DMS79 (cell line): ENCODE data around the gene SAPCD2.
"Not testable (repeated sequence)": the region's sequence is repeated elsewhere in the genome, so short reads cannot be mapped to it uniquely, and the experiment has no call there.

Source experiments
- DNase-seq: peaks from one replicate; lab custom pipeline; 2025; lab: John Stamatoyannopoulos, UW

Gene SAPCD2

DNA sequence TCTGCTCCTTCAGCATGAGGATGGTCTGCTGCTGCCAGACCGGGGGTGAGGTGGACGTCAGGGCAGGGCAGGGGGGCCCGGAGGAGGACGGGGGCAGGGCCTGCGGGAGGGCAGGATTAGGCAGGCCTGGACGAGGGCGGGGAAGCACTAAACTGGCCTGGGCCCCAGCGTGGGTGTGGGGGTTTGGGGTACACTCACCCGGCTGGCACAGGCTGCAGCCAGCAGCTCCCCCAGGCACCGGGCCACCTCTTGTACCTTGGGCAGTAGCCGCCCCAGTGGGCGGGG, 5.5 kb downstream of the SAPCD2 start:
- DNase-seq, result no peak

GRCh38 chr9:137064027-137064879, 6.1 kb downstream of the SAPCD2 start:
- DNase-seq, result no peak

DNA sequence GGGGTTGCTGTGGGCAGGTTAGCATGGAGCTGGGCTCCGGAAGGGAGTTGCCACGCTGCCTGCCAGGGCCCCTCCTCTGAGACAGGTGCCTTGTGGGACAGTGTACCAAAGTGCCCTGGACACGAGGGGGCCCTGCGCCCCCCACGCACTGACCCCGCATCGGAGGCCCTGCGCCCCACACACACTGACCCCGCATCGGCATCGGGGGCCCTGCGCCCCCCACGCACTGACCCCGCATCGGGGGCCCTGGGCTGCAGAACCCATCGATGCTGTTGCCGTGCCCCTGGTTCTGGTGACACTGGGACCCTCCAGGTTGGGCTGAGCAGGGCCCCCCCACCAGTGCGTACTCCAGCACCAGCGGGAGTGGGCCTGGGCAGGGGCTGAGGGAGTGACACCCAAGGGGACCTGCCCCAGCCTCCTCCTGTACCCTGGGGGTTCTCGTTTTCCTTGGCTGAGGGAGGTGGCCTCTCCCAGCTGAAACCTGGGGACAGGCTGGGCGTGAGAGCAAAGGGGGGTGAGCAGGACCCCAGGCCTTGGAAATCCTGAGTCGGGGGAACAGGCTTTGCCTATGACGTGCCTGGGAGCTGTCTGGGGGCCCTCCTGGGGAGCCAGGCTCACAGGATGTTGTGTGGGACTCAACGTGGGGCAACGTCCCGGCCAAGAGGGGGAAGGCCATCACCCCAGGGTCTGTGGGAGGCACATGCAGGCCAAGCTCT, 6.9 kb downstream of the SAPCD2 start:
- DNase-seq, result no peak

DNA sequence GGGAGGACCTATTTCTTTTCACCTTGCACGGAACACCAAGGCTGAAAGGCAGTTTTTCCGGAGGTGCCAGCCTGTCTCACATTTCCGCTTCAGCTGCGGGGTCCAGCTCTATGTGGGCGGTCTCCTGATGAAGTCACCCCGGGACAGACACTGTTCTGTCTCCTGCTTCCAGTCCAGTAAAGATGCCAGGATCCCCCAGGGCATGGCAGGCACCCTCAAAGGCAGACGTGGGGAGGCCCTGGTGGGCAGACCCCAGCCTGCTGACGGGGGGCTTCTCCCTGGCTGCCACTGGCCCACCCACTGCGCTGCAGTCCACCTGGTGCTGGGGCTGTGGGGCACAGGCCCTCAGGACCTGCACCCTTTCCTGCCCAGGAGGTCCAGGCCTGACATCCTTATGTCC, 7.6 kb downstream of the SAPCD2 start:
- DNase-seq, result not testable (repeated sequence)

- no peak for DNase-seq
Observed at GRCh38 chr9:137062384-137062783, 8.0 kb downstream of the SAPCD2 start.

DNA sequence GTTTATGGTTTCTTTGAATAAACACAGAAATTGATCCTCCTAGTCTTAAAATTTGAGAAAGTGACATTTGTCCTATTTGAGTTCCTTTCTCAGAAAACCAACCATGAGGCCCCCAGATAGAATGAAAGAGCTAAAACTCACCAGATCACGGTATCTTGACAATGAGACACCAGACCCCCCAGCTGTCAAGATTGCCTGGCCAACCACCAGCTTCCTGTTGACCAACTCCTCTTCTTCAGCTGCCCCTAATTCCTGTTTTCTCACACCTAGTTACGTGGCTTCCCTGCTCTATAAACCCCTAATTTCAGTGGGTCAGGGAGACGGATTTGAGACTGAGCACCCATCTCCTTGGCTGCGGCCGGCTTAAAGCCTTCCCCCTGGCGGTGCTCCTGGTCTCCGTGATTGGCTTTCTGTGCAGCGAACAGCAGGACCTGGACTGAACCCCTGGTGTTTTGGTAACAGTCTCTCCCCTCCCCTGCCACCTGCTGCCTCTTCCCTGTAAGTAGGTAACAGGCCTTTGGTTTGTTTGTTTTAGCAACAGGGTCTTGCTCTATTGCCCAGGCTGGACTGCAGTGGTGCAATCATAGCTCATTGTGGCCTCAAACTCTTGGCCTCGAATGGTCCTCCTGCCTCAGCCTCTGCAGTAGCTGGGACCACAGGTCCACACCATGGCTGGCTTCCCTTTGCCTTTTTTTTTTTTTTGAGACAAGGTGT, 11.7 kb downstream of the SAPCD2 start:
- no peak for DNase-seq

DNA sequence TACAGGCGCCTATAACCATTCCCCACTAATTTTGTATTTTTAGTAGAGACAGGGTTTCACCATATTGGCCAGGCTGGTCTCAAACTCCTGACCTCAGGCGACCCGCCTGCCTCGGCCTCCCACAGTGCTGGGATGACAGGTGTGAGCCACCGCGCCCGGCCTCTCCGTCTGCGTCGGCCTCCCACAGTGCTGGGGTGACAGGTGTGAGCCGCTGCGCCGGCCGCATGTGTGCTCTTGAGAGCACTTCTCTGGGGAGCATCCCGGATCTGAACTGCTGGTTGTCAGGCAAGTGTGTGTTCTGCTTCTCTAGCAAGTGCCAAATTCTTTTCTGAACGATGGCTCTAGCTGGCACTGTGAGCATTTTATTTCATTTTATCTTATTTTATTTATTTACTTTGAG, 12.8 kb downstream of the SAPCD2 start:
- peak; percentile 66 for DNase-seq

DNA sequence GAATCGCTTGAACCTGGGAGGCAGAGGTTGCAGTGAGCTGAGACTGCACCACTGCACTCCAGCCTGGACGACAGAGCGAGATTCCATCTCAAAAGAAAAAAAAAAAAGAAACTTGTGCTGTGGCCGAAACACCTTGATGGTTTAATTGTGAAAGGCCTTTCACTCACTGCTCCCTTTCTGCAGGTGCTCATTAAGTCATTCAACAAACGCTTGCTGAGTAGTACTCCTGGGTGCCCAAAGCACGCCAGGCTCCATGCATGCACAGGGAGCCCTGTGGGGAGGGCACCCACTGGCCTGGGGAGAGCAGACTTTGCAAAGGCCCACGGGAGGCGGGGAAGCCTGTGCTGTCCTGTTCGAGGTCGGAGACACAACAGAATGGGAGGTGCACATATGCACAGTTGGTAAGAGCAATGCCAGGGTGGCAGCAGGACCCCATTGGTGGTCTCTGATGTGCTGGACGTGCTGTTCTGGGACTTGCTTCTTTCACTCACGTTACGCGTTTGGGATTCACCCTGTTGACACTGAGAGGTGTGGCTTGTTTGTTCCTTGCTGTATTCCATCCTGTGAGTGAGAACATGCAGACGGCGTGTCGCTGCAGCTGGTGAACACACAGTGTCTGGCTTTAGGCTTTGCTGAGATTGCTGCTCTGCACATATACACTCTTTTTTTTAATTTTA, 13.5 kb downstream of the SAPCD2 start:
- no peak for DNase-seq

DNA sequence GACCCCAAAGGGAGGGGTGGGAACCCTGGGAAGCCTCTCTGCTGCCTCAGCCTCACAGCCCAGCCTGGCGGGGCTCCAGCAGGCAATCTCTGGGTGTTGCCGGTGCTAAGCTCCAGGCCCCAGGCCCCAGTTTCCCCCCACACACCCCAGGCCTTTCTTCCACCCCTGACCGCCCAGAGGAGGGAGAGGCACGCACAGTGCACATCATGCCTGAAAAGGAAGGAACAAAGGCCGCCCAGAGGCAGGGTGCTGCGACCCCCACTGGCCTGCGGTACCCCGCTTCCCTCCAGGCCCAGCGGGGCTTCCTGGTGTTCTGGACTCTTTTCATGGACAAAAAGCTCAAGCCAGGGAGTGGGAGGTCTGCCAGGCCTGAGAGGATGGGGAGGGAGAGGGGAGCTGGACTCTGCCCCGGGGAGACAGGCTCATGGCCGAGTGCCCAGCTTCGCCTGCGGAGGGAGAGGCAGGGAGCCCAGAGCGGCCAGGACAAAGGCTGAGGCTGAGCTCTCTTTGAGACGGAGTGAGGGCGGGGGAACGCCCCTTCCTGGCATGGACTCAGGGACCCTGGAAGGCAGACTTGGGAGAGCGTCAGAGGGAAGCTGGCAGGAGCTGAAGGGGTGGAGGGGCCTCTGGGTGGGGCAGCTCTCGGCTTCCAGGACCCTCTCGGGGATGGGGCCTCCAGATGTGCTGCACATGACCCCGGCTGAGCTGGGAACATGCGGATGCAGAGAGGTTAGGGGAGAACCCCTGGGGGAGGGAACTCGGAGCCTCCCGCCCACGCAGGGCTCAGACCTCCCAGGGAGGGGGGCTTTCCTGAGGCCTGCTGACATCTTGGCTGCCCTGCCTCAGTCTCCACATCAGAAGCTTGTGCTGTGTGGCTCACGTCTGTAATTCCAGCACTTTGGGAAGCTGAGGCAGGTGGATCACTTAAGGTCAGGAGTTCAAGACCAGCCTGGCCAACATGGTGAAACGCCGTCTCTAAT, 14.7 kb downstream of the SAPCD2 start:
- peak; percentile 74 for DNase-seq

DNA sequence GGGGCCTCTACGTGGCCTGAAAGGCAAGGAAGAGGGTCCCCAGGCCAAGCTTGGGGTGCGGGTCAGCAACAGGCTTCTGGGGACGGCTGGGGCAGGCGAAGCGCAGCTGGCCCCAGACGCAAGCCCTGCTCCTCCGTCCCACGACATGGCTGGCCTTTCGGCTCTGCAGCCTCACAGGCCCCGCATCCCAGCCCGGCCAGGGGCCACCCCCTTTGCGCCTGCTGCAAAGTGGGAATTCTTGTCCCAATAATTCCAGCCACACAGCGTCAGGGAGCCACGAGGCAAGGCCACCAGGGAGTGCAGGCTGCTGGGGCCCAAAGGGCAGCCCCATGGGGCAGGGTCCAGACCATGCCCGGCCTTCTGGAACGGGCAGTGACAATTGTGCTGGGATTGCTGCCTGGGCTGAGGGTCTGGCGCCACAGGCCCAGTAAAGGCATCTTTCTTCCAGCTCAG, 15.4 kb downstream of the SAPCD2 start:
- no peak for DNase-seq

DNA sequence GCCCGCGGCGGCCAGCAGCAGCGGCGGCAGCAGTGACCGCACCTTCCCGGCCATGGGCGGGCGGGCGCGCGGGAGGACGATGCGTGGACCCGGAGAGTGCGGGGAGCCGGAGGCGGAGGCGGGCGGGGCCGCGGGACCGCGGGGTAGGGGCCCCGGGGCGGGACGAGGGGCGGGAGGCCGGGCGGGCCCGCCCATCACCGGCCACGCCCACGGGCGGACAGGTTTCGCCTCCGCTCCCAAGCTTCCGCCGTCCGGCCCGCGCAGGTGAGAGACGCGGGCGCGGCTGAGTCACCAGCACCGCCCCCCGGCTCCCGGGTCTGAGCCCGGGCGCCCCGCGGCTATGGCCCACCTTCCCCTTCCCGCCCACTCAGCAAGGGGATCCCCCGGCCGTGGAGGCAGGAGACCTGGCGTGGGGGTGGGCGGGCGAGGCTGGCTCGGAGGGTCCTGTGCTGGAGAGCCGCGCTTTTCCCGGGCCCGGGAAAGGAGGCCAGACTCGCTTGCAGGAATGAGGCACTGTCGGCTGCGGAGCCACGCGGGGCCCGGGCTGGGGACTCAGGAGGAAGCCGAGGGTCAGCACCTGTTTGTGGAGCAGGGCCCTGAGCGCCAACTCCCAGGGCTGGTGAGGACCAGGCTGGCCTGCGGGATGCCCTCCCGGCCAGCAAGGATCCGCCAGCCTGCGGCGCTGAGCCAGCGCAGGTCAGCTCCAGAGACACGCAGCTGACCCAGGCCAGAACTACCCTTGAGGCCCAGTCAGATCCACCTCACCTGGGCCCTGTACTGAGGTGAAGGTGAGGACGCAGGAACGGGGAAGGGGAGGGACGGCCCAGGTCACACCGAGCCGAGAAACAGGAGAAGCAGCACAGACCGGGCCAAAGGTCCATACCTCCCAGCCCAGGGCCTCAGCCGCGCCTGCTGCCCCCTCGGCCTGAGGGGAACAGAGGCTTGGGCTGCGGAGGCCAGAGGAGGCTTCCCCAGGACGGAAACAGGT, 16.1 kb downstream of the SAPCD2 start, which contains the start of gene ENTPD2:
Gene ENTPD2, minus strand, starts transcription at position 118 of the 988 bp plus-strand sequence. Its CDS starts 64 bp downstream, at position 54.
- no peak for DNase-seq

DNA sequence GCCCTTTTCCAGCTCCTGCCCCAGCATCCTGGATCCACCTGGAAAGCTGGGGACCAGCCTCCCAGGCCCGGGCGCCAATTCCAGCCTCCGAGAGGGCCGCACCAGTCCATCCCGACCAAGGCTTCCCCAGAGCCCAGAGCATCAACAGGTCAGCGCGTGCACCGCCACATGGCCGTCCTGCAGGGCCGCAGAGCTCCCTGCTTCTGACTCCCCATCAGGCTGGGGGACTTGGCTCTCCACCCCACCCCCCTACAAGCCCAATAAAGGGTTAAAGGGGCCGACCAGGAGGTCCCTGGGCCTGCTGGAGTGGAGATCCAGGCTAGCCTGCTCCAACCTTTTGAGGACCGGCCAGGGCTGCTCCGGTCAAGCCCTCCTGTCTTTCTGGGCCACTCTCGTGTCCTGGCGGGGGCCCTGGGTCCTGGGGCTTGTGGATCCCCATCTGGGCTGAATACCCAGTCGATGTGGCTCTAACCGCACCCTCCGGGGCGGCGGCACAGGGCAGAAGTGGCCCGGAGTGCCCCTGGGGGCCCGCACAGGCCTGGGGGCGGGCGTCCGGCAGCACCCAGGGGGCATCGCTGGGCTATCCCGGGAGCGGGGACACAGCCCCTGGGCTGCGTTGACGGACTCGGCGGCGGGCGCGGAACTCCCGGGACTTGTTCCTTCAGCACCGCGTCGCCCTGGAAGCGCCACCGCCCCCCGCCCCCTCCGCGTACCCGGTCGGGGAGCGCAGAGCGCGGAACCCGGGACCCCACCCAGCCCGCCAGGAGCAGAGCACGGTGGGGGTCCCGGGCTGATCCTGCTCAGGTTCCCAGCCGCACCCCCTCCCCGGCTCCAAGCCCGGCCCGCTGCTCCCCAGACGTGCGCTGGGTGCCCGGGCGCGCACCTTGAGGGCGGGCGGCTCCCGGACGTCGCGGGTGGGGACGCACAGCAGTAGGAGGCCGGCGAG, 17.1 kb downstream of the SAPCD2 start:
- DNase-seq, result no peak

- no peak for DNase-seq
Observed at GRCh38 chr9:137052293-137052692, 18.1 kb downstream of the SAPCD2 start.

- DNase-seq, result no peak
Observed at GRCh38 chr9:137051145-137051724, 19.1 kb downstream of the SAPCD2 start.

DNA sequence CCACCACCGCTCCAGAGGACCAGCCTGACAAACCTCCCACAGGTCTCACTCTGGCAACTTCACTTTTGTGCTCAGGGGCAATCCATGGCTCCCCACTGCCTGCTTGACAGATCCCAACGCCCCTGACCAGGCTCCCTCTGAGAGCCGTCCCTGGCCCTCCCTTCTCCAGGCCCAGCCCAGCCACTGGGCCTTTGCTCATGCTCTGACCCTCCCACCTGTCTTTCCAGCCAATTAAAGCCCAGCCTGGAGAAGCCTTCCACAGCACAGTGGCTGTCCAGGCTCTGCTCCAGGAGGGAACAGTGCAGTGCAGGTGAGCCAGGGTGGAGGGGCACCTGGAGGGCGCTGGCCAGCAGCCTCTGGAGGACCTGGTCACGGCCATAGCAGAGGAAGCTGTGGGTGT, 19.8 kb downstream of the SAPCD2 start:
- DNase-seq, result no peak

- no peak for DNase-seq
Observed at GRCh38 chr9:137049544-137050449, 20.6 kb downstream of the SAPCD2 start.
